ENCODE data around the gene OS9.
A peak's percentile ranks its signal among the peaks of the same experiment; 100 is the strongest.

The OS9 gene

DNA sequence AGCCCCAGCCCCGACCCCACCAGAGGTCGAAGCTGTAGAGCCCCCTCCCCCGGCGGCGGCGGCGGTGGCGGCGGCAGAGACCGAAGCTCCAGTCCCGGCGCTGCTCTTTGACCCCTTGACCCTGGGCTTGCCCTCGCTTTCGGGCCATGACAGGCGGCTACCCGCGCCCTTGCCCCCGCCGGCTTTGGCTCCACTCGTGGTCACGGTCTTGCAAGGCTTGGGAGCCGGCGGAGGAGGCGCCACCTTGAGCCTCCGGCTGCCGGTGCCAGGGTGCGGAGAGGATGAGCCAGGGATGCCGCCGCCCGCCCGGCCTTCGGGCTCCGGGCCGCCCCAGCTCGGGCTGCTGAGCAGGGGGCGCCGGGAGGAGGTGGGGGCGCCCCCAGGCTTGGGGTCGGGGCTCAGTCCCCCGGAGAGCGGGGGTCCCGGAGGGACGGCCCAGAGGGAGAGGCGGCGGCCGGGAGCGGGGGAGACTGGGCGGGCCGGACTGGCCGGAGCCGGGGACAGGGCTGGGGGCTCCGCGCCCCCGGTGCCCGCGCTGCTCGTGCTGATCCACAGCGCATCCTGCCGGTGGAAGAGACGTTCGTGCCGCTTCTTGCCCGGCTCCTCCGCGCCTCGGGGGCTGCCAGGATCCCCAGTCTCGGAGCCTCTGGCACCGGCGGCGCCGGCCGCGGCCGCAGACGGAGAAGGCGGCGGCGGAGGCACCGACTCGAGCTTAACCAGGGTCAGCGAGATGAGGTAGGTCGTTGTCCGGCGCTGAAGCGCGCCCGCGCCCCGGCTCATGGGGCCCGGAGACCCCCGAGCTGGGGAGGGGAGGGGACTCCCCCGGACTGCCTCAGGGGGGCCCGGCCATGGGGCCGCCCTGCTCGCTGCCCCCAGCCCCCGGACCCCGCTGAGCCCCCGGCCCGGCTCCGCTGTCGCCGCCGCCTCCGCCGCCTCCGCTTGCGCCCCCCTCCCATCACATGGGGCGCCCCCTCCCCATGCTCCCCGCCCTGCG lies 43.8 kb downstream of the OS9 start:
- DNase-seq (ENCODE audit: low read depth) = no peak

DNA sequence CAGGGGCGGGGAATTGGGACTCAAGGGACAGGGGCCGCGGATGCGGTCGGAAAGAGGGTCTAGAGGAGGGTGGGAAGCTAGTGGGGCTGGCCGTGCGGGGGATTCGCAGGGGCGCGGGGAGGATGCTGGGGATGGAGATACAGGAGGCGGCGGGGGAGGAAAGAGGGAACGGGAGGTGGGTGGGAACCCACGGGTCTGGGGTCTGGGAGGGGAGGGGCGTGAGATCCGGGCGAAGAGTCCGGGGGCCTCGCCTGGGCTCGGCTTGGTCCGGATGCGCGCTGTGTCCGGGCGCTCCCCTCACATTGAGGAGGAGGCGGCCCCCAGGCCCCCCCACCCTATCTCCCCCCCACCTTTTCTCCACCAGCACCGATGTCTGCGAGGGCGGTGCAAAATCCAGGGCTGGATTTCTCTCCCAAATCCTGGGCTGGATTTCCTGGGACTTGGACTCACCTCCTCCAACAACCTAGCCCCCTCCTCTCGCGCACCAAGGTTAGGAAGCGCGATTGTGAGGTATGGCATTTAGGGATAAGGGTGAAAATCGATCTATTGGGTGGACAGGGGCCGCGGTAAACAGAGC lies 44.8 kb downstream of the OS9 start, which contains the start of gene AGAP2:
AGAP2 (minus strand) TSS at position 82 of the 577 bp plus-strand sequence. CDS start 496 bp downstream, outside the sequence.
- no peak for DNase-seq (ENCODE audit: low read depth)

DNA sequence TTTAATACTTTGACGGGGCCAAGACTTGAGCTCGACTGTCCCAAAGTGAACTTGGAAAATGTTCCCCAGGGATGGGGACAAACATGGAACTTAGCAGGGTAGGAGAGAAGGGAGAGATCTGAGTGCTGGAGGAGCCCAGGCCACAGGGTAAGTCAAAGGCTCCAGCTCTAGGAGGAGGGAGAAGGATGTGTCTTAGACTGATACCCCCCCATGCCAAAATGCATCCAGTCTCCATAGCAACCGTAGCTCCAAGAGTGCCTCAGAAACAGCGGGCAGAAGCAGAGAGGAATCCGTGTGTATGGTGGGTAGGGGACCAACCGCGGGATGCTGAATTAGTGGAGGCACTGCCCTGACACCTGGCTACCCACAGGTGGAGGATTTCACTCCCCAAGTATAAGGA lies 45.5 kb downstream of the OS9 start:
- no peak for DNase-seq (ENCODE audit: low read depth)

DNA sequence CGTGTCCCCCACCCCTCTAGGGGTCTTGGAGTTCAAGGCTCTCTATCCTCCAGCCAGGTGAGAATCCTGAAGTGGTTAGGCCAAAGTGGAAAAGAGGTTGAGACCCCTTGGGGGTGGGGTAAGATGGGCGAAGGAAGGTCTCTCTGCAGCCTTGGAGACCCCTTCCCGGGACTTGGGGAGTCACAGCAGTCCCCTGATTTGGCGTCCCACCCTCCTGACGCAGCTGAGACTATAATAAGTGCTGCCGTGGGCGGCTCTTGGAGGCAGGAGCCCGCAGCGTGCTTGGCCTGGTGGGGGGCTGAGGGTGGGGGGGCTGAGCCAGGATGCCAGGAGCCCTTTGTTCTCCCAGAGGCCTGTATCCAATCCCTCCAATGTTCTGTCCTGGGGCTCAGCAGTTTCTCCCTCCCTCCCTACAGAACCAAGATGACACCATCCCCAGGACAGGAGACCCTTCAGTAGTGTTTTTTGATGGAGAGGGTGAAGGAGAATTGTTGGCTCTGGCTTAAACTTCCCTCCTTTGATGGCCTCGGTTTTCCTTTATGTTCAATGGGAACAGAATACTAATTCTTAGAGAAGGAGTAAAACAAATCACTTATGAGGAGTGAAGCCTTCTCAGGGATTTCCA lies 46.1 kb downstream of the OS9 start:
- DNase-seq (ENCODE audit: low read depth) = no peak

DNA sequence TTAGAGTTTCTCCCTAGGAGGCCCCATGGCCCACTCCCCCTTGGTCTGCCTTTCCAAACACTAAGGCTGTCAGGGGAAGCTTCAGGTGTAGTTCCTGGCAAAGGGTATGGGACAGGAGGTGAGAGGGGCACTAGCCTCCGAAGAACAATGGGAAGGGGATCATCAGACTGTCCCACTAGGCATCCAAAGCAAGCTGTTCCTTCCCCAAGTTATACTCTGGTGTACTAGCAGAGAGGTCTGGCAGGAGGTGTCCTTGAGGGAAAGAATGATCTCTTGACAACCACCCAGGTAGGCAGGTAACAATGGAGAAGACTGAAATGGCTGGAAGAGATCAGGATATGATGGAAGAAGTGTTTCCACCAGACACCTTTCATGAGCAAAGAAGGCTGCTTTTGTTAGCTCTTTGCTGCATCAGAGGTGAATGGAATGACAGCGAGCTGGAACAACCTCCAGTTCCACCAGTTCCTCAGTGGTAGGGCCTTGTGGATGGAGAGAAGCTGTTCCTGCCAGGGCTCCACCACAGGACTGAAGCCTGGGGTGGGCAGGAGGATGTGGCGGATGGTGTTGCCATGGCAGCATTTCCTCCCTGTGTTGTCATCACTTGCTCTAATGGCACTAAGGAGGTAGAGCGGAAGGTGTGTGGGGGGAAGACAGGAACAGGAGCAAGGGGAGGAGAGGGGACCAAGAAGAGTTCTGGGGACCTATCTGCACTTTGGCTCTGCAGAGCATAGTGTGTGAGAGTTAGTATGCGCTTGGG lies 46.9 kb downstream of the OS9 start:
- peak; percentile 81 for DNase-seq (ENCODE audit: low read depth)

DNA sequence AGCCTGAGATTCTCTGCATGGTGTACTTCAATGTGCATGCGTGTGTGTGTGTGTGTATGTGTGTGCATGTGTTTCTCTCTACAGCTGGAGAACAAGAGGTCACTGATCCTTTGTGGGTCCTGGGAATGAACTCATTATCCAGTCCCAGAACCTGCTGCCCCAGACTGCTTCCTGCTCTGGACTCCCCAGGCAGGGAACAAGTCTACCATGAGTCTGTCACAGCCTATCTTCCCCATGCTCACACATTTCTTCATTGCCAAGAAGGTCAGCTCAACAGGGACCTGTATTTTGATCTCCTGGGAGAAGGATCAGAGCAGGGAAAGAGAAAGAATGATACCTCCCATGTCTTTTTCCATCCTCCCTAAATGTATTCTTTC lies 47.5 kb downstream of the OS9 start:
- no peak for DNase-seq (ENCODE audit: low read depth)

DNA sequence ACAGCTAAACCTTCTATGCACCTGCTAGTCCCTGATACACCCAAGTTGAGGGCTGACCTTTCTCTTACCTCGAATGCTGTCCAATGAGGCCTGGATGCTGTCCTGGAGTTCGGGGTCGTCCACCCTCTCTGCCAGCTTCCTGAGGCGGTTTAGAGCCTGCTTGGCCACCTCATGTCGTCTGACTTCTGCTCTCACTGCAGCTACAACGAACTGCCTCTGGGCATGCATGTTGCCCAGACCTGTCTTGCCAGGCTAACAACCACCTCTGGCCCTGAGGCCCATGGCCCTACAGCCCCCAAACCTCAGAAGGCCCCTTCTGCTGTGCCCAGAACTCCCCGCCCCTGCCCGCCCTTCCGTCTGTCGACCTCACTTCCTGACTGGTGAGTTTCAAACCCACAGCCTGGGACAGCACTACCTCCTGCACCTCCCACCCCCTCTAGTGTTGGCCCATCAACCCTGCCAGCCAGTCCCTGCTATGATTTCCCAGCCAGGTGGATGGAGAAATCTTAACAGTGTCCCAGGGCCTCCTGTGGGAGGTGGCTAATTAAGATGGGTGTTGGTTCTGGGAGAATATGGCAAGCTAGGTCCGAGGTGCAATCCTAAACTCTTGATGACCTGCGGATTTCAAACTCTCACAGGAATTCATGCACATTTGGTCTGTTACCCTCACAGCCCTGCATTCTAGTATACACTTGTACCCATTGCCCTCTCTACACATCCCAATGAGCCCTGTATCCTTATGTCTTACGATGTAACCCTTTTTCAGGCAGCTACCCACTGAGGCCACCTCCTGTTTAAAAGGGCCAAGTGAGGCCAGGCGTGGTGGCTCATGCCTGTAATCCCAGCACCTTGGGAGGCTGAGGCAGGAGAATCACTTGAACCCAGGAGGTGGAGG lies 48.2 kb downstream of the OS9 start:
- DNase-seq (ENCODE audit: low read depth) = peak; percentile 72

DNA sequence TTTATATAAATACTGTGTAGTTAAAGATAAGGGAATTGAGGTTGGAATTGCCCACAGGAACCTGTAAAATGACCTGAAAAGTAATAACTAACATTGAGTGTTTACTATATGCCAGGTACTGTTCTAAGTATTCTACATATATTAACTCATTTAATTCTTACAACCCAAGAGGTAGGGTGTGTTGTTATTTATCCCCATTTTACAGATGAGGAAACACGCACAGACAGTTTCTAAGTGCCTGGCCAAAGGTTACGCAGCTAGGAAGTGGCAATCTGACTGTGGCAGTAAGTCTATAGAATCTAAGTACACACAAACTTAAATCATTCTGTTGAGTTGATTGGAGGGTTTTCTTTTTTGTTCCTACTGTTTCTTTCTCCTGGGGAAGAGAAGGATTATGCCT lies 49.8 kb downstream of the OS9 start:
- DNase-seq (ENCODE audit: low read depth) = no peak

DNA sequence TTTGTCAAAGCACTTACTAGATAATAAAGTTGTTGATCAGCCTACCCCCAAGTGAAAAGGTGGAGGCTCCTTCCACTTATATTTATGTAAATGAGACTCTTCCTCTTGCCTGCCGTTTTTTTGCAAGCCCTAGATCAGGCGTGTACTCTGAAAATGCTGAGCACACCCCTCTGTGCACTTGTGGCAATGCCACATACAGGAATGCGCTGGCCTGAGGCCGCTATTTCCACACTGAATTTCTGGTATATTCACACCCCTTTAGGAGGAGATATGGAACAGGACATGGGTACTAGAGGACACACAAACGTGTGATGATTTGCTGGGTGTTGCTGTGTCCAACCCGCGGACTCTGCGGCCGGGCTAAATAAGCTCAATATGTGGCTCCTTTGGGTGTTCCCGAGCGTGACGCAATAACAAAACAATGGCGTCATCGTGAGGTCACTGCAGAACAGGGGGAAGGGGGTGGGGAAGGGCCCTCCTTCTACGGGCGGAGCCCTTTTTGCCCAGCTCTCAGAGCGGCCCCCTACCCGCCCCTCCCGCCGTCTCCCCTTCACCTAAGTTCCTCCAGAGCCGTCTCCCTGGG lies 50.4 kb downstream of the OS9 start:
- DNase-seq (ENCODE audit: low read depth) = peak; percentile 53

DNA sequence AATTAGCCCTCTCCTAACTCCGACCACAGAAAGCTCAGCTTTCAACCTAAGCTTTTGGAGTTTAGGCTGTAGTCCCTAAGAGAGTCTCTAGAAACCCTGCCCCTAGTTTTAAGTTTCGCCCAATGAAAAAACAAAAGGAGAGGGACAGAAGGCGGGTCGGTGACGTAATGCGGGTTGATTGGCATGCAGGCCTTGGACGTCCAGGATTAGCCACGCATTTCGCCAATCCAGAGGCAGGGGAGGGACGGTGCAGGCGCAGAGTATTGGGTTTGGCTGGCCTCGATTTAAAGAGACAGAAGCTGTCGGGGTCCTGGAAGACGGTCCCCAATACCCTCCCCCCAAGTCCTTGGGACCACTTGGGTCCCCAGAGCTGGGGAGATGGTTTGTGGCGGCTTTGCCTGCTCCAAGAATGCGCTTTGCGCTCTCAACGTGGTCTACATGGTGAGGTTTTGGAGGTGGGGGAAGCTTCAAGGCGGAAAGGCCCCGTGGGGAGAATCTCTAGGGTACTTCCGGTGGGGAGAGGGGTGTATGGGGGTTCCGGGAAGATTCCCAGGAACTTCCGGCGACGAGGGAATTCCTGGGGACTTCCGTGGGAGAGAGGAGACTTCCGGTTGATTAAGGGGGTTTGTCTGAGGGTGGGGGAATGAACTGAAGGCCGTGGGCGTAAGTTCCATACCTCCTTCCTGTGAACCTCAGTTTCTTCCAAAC lies 51.0 kb downstream of the OS9 start, which contains the start of gene TSPAN31:
TSPAN31 (plus strand) TSS at position 263 of the 708 bp plus-strand sequence; CDS start at position 379, 116 bp downstream.
- peak; percentile 93 for DNase-seq (ENCODE audit: low read depth)

DNA sequence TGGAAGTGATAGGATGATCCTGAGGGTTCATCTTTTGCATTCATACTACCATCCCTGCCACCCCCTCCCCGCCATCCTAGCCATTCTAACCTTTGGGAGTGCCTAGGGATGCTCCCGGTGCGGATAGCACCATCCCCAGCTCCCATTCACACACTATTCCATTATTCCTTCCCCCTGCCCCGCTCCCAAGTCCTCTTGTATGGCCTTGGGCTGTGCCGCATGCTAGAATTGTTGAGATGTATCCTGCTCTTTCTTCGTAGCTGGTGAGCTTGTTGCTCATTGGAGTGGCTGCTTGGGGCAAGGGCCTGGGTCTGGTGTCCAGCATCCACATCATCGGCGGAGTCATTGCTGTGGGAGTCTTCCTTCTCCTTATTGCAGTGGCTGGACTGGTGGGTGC lies 51.6 kb downstream of the OS9 start:
- DNase-seq (ENCODE audit: low read depth) = no peak

DNA sequence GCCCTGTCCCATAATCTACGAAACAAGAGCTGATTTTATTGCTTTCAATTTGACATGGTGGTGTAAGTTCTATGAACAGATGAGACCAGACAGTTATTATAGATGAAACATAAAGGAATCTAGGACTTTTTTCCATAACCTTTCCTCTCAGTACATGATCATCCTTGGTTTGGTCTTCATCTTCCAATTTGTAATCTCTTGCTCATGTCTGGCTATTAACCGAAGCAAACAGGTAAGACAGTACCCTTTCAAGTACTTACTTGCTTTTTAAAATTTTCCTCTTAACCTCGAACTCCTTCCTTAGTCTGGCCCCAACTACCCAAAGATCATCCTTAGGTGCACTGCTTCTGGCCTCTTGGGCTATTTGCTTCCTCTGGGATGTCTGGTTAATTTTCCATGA lies 52.1 kb downstream of the OS9 start:
- DNase-seq (ENCODE audit: low read depth) = no peak

DNA sequence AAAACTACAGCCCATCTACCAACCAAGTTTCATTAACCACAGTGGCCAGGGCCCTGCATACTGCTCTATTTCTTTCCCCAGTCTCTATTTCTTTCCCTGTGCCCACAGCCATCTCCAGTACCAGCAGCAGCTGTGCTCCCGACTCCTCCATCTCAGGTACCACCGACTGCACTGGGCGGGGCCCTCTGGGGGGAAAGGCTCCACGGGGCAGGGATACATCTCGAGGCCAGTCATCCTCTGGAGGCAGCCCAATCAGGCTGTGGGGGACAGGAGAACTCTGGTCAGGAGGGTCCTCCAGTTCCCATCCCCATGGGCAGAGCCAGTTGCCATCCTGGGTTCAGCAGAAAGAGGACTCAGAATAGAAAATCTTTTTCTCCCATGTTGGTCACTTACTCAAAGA lies 55.1 kb downstream of the OS9 start:
- DNase-seq (ENCODE audit: low read depth) = no peak

DNA sequence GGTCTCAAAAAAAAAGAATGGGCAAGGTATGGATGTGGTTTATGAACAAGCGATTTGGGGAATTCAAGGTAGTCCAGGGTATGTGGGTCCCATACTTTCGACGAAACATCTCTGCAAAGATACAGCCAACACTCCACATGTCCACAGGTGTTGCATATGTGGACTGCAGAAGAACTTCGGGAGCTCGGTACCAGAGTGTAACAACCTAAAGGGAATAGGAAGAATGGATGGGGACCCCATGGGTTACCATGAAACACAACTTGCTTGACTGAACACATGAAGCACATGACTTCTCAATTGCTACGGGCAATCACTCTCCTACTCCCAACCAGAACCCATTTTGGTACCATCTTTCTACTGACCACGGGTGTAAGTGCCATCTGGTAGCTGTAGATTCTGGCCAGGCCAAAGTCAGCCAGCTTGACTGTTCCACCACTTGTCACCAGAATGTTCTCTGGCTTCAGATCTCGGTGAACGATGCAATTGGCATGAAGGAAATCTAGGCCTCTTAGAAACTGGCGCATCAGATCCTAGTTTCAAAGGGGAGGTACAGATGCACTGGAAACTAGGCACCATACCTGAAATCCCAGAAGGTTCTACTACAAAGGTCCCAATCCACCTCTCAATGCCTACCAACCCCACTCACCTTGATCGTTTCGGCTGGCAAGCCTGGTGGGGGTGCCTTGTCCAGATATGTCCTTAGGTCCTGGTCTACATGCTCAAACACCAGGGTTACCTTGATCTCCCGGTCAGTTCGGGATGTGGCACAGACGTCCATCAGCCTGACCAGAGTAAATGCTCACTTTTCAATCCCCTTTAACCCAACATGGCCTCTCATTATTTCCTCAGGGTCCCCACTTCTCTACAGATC lies 56.9 kb downstream of the OS9 start:
- DNase-seq (ENCODE audit: low read depth) = no peak

DNA sequence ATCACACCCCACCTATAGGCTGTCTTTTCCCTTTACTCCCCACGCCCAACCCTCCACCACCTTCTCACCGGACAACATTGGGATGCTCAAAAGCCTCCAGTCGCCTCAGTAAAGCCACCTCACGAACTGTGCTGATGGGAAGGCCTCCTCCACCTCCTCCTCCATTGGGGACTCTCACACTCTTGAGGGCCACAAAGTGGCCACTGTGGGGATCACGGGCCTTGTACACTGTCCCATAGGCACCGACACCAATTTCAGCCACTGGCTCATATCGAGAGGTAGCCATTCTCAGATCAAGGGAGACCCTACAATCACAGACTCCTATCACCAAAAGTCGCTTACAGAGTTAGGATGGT lies 57.5 kb downstream of the OS9 start:
- no peak for DNase-seq (ENCODE audit: low read depth)

DNA sequence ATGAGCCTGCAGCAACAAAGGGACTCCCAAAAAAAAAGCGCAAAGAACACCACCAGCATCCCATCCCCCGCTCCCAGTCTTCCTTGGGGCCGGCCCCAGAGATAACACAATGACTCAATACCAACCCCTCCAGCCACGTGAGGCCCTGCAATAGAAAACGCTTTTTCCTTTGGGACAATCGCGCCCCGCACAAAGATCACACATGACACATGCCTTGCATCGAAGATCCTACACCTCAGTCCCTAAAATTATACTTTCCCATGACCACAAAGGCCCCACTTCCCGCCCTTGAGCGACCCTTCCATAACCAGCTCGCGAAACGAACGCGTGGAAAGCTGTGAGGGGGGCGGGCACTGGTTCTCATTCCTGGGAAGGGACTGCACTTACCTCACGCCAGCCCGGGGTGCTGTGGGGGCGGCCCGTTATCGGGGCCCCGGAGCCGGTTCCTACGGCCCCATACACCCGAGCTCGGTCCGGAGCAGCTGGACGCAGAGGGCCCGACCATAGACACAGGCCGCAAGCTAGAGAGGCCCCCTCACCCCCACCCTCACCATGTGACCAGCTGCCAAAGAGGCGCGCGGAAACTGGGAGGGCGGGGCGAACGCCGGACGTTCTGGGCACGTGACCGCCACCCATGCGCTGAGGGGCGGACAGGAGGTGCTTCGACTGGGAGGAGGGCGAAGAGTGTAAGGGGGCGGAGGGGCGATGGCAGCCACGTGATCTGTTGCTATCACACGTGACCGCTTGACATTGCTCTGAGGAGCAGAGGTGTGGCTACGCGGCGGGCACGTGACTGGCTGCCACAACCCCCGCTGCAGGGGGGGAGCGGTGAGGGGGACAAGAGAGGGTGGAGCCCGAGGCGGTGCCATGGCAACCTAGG lies 58.1 kb downstream of the OS9 start, which contains the start of gene CDK4:
CDK4 (minus strand) TSS at position 523 of the 880 bp plus-strand sequence. CDS start 593 bp downstream, outside the sequence.
- peak; percentile 100 for DNase-seq (ENCODE audit: low read depth)

DNA sequence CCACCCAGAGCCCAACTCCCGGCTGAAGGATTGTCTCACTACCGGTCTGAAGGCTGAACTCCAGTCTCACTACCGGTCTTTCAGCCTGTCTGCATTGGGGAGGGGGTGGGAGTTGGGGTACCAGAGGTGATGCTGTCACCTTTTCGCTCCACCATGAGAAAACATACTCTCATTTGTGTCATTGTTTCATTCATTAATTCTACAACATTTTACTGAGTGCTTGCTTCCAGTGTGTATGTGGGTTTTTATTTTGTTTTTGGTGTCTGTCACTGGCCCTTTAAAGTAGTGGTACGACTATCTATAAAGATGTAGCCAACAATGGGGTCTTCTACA lies 58.7 kb downstream of the OS9 start:
- no peak for DNase-seq (ENCODE audit: low read depth)

DNA sequence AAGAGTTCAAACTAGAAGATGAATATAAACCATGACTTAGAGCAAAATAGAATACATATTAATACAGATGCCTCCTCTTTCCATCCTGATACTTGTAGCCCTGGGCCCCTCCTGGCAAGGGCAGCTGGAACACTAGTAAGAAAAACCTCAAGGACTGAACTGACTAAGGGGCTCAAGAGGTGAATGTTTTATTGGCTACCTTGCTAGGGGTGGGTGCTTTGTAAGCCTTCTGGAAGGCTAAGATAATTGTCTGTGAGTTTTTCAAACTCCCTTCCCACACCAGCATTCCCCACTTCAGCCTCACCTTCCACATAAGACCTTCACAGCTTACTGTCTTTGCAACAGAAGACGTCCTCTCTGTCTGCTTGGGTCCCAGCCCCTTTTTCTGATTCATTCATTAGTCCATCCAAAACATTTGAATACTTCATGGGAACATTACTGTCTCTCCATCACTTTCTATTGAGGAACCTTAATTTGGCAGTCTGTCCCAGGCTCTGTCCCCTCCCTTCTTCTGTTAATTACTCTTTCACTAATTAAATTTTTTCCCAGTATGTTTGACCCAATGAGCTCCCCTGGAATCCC lies 59.9 kb downstream of the OS9 start:
- no peak for DNase-seq (ENCODE audit: low read depth)

Measured in T-helper 22 cell (primary cell).